Measurements from ENCODE around the gene TUBGCP3. TPM values are rescaled to one million over a fixed set of nuclear protein-coding genes. Genes with fewer than 3 reads are reported as not detected.
A peak's percentile ranks its signal among the peaks of the same experiment; 100 is the strongest.

Gene TUBGCP3
- total RNA-seq, 1 donor from 2014 or later: 31.8 TPM

GRCh38 chr13:112567161-112567862 is 20.6 kb downstream of the TUBGCP3 start:
- Mint-ChIP-seq H3K4me1 (ENCODE audit: low read depth) (peaks cover 4% of the 10 kb centered on the region), H3K9me3 (ENCODE audit: low read depth) (no peaks in the 10 kb centered on the region), H3K27ac (no peak overlapping the region), H3K27me3 (no peaks in the 10 kb centered on the region), H3K36me3 (ENCODE audit: insufficient read depth) (peaks cover 19% of the 10 kb centered on the region), H3K4me3 (ENCODE audit: low read depth) (no peak overlapping the region)
- TF ChIP-seq CTCF (IDR thresholded peaks at IDR 0.05; ENCODE audit: unreplicated experiment): no peak
- DNase-seq (ENCODE audit: low spot score, unreplicated experiment): no peak

- no peak overlapping the region for H3K27ac Mint-ChIP-seq
- DNase-seq (ENCODE audit: low spot score, unreplicated experiment): no peak
- no peaks in the 10 kb centered on the region for H3K9me3 Mint-ChIP-seq (ENCODE audit: low read depth)
- H3K4me3 Mint-ChIP-seq (ENCODE audit: low read depth): no peak overlapping the region
- H3K4me1 Mint-ChIP-seq (ENCODE audit: low read depth): peaks cover 4% of the 10 kb centered on the region
- H3K27me3 Mint-ChIP-seq: no peaks in the 10 kb centered on the region
- H3K36me3 Mint-ChIP-seq (ENCODE audit: insufficient read depth): peaks cover 24% of the 10 kb centered on the region
- TF ChIP-seq CTCF (IDR thresholded peaks at IDR 0.05; ENCODE audit: unreplicated experiment): no peak
Measured at GRCh38 chr13:112562786-112563383, 25.1 kb downstream of the TUBGCP3 start.

- Mint-ChIP-seq H3K36me3 (ENCODE audit: insufficient read depth) (peaks cover 24% of the 10 kb centered on the region), H3K4me1 (ENCODE audit: low read depth) (peaks cover 4% of the 10 kb centered on the region), H3K9me3 (ENCODE audit: low read depth) (no peaks in the 10 kb centered on the region), H3K27me3 (no peaks in the 10 kb centered on the region), H3K4me3 (ENCODE audit: low read depth) (no peak overlapping the region), H3K27ac (no peak overlapping the region)
- no peak for DNase-seq (ENCODE audit: low spot score, unreplicated experiment)
- TF ChIP-seq CTCF (IDR thresholded peaks at IDR 0.05; ENCODE audit: unreplicated experiment): no peak
Measured at GRCh38 chr13:112562254-112562653, 25.7 kb downstream of the TUBGCP3 start.

- no peak for TF ChIP-seq CTCF (IDR thresholded peaks at IDR 0.05; ENCODE audit: unreplicated experiment)
- no peaks in the 10 kb centered on the region for H3K27me3 Mint-ChIP-seq
- H3K36me3 Mint-ChIP-seq (ENCODE audit: insufficient read depth): peaks cover 24% of the 10 kb centered on the region
- no peak overlapping the region for H3K4me3 Mint-ChIP-seq (ENCODE audit: low read depth)
- H3K27ac Mint-ChIP-seq: peak overlapping the region; percentile 65
- peaks cover 4% of the 10 kb centered on the region for H3K4me1 Mint-ChIP-seq (ENCODE audit: low read depth)
- DNase-seq (ENCODE audit: low spot score, unreplicated experiment): no peak
- H3K9me3 Mint-ChIP-seq (ENCODE audit: low read depth): no peaks in the 10 kb centered on the region
Measured at GRCh38 chr13:112561478-112561877, 26.5 kb downstream of the TUBGCP3 start.

- peak overlapping the region; percentile 39 for H3K27ac Mint-ChIP-seq
Measured at GRCh38 chr13:112558696-112559418, 29.1 kb downstream of the TUBGCP3 start.

More at GRCh38 chr13:112558696-112559418, 29.1 kb downstream of the TUBGCP3 start:
- Mint-ChIP-seq H3K9me3 (ENCODE audit: low read depth) (no peaks in the 10 kb centered on the region), H3K4me3 (ENCODE audit: low read depth) (no peak overlapping the region), H3K4me1 (ENCODE audit: low read depth) (peaks cover 4% of the 10 kb centered on the region), H3K27me3 (no peaks in the 10 kb centered on the region), H3K36me3 (ENCODE audit: insufficient read depth) (peaks cover 24% of the 10 kb centered on the region)
- TF ChIP-seq CTCF (IDR thresholded peaks at IDR 0.05; ENCODE audit: unreplicated experiment): no peak
- no peak for DNase-seq (ENCODE audit: low spot score, unreplicated experiment)

All from progenitor cell of endocrine pancreas (in vitro differentiated cells).